Astrocyte (in vitro differentiated cells and primary cell): ENCODE measurements around the gene ADGRD1. TPM values are rescaled to one million over a fixed set of nuclear protein-coding genes. Genes with fewer than 3 reads are reported as not detected.

Source experiments
- DNase-seq: peaks from one replicate; pipeline ENCODE4 v3.0.0-alpha.2; 2010; ENCODE audit warnings: low read depth
- FAIRE-seq: peaks from 2 replicates; lab custom pipeline; 2011; peaks lifted over from hg19 to GRCh38; lab: Jason Lieb, UNC
- H2AFZ ChIP-seq: 2 replicates; pipeline ENCODE4 v1.6.0; 2012; ENCODE audit warnings: low read depth, low read length, inconsistent platforms
- H3K27ac ChIP-seq: 2 replicates; pipeline ENCODE4 v1.5.1; 2011; ENCODE audit warnings: low read depth, low read length, inconsistent platforms
- H3K27me3 ChIP-seq: 2 replicates; pipeline ENCODE4 v1.6.0; 2011; ENCODE audit warnings: low read length, inconsistent platforms; ENCODE audit not compliant: insufficient read depth
- H3K36me3 ChIP-seq: 2 replicates; pipeline ENCODE4 v1.5.1; 2011; ENCODE audit warnings: low read length, inconsistent platforms; ENCODE audit not compliant: insufficient read depth
- H3K4me1 ChIP-seq: 2 replicates; pipeline ENCODE4 v1.5.1; 2011; ENCODE audit warnings: low read length, inconsistent platforms; ENCODE audit not compliant: insufficient read depth
- H3K4me2 ChIP-seq: 2 replicates; pipeline ENCODE4 v1.6.0; 2012; ENCODE audit warnings: low read length, inconsistent platforms
- H3K4me3 ChIP-seq: 2 replicates; pipeline ENCODE4 v1.5.1; 2011; ENCODE audit warnings: low read depth, mild to moderate bottlenecking, low read length, inconsistent platforms; ENCODE audit not compliant: insufficient read depth
- H3K79me2 ChIP-seq: 2 replicates; pipeline ENCODE4 v1.6.0; 2012; ENCODE audit warnings: mild to moderate bottlenecking, low read length, inconsistent platforms; ENCODE audit not compliant: insufficient read depth
- H3K9ac ChIP-seq: 2 replicates; pipeline ENCODE4 v1.6.0; 2012; ENCODE audit warnings: mild to moderate bottlenecking, low read length, inconsistent platforms
- H3K9me3 ChIP-seq: 2 replicates; pipeline ENCODE4 v1.5.1; 2012; ENCODE audit warnings: low read depth, mild to moderate bottlenecking, low read length, inconsistent platforms; ENCODE audit not compliant: insufficient read depth
- H4K20me1 ChIP-seq: 2 replicates; pipeline ENCODE4 v1.6.0; 2012; ENCODE audit warnings: low read length, inconsistent platforms; ENCODE audit not compliant: insufficient read depth
- H3K27ac Mint-ChIP-seq: one replicate; pipeline ENCODE4 v1.8.0; 2021; ENCODE audit warnings: mild to moderate bottlenecking, mixed read lengths; ENCODE audit not compliant: unreplicated experiment
- H3K27me3 Mint-ChIP-seq: one replicate; pipeline ENCODE4 v1.8.0; 2021; ENCODE audit warnings: low read depth, mixed read lengths; ENCODE audit not compliant: unreplicated experiment
- H3K36me3 Mint-ChIP-seq: one replicate; pipeline ENCODE4 v1.8.0; 2021; ENCODE audit warnings: low read depth, mixed read lengths; ENCODE audit not compliant: unreplicated experiment
- H3K4me1 Mint-ChIP-seq: one replicate; pipeline ENCODE4 v1.8.0; 2021; ENCODE audit warnings: low read depth, mixed read lengths; ENCODE audit not compliant: unreplicated experiment
- H3K4me3 Mint-ChIP-seq: one replicate; pipeline ENCODE4 v1.8.0; 2021; ENCODE audit warnings: mild to moderate bottlenecking, moderate library complexity, mixed read lengths; ENCODE audit not compliant: unreplicated experiment
- H3K9me3 Mint-ChIP-seq: one replicate; pipeline ENCODE4 v1.8.0; 2021; ENCODE audit warnings: mild to moderate bottlenecking, mixed read lengths; ENCODE audit not compliant: unreplicated experiment
- EZH2 ChIP-seq: IDR thresholded peaks from 2 replicates; pipeline ENCODE4 v1.6.1; 2012; ENCODE audit warnings: mild to moderate bottlenecking, low read length, inconsistent platforms; ENCODE audit not compliant: insufficient read depth
- total RNA-seq: library from RNA; stranded (reverse); gene quantifications from 2 replicates; pipeline ENCODE4 v1.2.1, GENCODE V29; 2021
- TF ChIP-seq, protein P1 (sequence below): IDR thresholded peaks from 2 replicates; pipeline ENCODE4 v1.5.1; 2011; ENCODE audit warnings: low read depth, mild to moderate bottlenecking, inconsistent platforms, low read length, moderate library complexity; ENCODE audit not compliant: insufficient read depth

Gene ADGRD1
- total RNA-seq, 1 donor from 2014 or later = 3.0 TPM

DNA sequence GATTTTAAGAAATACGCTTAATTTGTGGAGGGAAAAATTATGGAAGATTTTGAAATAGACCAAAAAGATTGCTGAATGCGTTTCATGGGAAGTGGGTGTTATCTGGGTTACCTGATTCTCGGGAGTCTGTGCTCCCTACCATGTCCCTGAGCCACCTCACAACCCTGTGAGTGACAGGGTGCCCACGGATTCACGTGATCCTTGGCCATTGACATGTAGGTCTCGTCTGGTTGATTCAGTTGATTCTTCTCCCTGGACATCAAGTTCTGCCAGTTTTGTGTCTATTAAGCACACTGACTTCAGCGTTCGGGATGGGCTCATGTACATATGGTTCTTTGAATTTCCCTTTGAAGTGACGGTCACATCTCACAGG lies 101.4 kb downstream of the ADGRD1 start:
- Histone ChIP-seq H3K36me3 (no peaks in the 10 kb centered on the region), H3K9me3 (no peaks in the 10 kb centered on the region), H3K27ac (no peak overlapping the region), H3K4me1 (no peaks in the 10 kb centered on the region), H3K9ac (no peak overlapping the region), H3K79me2 (no peaks in the 10 kb centered on the region), H3K4me2 (no peak overlapping the region), H3K4me3 (no peak overlapping the region), H3K27me3 (no peaks in the 10 kb centered on the region), H2AFZ (no peak overlapping the region), H4K20me1 (no peaks in the 10 kb centered on the region)
- Mint-ChIP-seq H3K27me3 (peaks cover 60% of the 10 kb centered on the region), H3K36me3 (no peaks in the 10 kb centered on the region), H3K4me3 (no peak overlapping the region), H3K27ac (no peak overlapping the region), H3K9me3 (no peaks in the 10 kb centered on the region), H3K4me1 (no peaks in the 10 kb centered on the region)
- TF ChIP-seq EZH2 = no peak
- TF ChIP-seq, protein P1, sequence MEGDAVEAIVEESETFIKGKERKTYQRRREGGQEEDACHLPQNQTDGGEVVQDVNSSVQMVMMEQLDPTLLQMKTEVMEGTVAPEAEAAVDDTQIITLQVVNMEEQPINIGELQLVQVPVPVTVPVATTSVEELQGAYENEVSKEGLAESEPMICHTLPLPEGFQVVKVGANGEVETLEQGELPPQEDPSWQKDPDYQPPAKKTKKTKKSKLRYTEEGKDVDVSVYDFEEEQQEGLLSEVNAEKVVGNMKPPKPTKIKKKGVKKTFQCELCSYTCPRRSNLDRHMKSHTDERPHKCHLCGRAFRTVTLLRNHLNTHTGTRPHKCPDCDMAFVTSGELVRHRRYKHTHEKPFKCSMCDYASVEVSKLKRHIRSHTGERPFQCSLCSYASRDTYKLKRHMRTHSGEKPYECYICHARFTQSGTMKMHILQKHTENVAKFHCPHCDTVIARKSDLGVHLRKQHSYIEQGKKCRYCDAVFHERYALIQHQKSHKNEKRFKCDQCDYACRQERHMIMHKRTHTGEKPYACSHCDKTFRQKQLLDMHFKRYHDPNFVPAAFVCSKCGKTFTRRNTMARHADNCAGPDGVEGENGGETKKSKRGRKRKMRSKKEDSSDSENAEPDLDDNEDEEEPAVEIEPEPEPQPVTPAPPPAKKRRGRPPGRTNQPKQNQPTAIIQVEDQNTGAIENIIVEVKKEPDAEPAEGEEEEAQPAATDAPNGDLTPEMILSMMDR = no peak
- DNase-seq = no peak
- no peak for FAIRE-seq

DNA sequence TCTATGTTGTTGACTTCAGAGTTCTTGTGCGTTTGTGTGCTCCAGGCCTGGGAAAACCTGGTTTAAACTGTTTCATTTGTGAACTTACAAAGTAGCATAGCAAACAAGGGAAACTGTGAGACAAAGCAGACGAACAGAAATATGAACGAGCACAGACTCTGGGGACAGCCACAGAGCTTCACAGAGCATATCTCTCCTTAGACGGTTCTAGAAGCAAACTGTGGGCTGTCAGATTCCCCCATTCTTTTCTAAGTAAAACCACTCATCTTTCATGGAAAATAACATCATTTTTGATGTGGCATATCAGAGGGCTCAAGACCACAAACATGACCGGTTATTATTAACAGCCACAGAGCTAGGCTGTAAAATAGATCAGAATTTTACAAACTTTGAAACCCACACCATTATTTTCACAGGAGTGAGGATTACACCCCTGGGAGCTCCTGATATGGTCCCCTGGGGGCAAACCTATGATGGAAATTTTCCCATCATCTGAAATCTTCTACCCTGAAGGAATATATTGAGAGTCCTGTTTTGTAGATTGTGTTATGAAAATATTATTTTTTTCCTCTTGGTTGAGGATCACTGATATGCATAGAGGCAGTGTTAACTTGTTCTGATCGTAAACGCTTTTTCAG lies 102.0 kb downstream of the ADGRD1 start:
- no peaks in the 10 kb centered on the region for H3K79me2 ChIP-seq
- no peaks in the 10 kb centered on the region for H3K36me3 ChIP-seq
- no peak overlapping the region for H3K4me3 ChIP-seq
- no peaks in the 10 kb centered on the region for H3K9me3 ChIP-seq
- FAIRE-seq = no peak
- no peak for DNase-seq
- no peaks in the 10 kb centered on the region for H3K27me3 ChIP-seq
- no peak overlapping the region for H3K9ac ChIP-seq
- Mint-ChIP-seq H3K4me1 (no peaks in the 10 kb centered on the region), H3K4me3 (no peak overlapping the region), H3K36me3 (no peaks in the 10 kb centered on the region), H3K9me3 (no peaks in the 10 kb centered on the region), H3K27me3 (peaks cover 60% of the 10 kb centered on the region), H3K27ac (no peak overlapping the region)
- H2AFZ ChIP-seq = no peak overlapping the region
- H3K27ac ChIP-seq = no peak overlapping the region
- H3K4me2 ChIP-seq = no peak overlapping the region
- H3K4me1 ChIP-seq = no peaks in the 10 kb centered on the region
- H4K20me1 ChIP-seq = no peaks in the 10 kb centered on the region
- TF ChIP-seq, protein P1 = no peak
- TF ChIP-seq EZH2 = no peak

DNA sequence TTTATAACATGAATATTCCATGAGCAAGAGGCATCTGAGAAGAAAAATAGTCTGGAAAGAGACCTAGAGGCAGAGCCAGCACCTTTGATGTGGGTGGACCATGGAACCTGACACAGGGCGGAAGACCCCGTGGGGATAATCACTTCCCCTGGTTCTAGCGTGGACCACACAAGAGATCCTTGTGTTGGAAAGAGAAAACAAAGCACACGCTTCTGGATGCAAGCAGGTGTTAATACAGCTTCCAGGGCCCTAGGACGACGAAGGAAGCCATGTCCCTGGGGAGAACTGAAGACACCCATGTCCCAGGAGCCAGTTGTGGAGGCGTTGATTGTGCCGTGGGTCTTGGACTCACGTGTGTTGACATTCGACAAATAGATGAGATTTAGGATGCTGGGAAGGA lies 102.9 kb downstream of the ADGRD1 start:
- H3K27ac Mint-ChIP-seq = no peak overlapping the region
- H3K36me3 Mint-ChIP-seq = no peaks in the 10 kb centered on the region
- Histone ChIP-seq H3K4me3 (no peak overlapping the region), H3K27me3 (no peaks in the 10 kb centered on the region), H3K27ac (no peak overlapping the region), H2AFZ (no peak overlapping the region), H3K36me3 (no peaks in the 10 kb centered on the region), H3K9me3 (no peaks in the 10 kb centered on the region), H3K4me2 (no peak overlapping the region), H3K9ac (no peak overlapping the region), H3K79me2 (no peaks in the 10 kb centered on the region), H3K4me1 (no peaks in the 10 kb centered on the region), H4K20me1 (no peaks in the 10 kb centered on the region)
- no peak for TF ChIP-seq EZH2
- TF ChIP-seq, protein P1 = no peak
- peaks cover 4% of the 10 kb centered on the region for H3K9me3 Mint-ChIP-seq
- DNase-seq (no peak), FAIRE-seq (no peak)
- peaks cover 53% of the 10 kb centered on the region for H3K27me3 Mint-ChIP-seq
- H3K4me3 Mint-ChIP-seq = no peak overlapping the region
- H3K4me1 Mint-ChIP-seq = no peaks in the 10 kb centered on the region
